GM19455 (cell line): ENCODE measurements around the gene IRF2.

Experiments used
- ATAC-seq: cut with Tn5 transposase; IDR thresholded peaks from one replicate; pipeline ENCODE4 v1.9.1; 2021; ENCODE audit not compliant: unreplicated experiment

Gene IRF2

DNA sequence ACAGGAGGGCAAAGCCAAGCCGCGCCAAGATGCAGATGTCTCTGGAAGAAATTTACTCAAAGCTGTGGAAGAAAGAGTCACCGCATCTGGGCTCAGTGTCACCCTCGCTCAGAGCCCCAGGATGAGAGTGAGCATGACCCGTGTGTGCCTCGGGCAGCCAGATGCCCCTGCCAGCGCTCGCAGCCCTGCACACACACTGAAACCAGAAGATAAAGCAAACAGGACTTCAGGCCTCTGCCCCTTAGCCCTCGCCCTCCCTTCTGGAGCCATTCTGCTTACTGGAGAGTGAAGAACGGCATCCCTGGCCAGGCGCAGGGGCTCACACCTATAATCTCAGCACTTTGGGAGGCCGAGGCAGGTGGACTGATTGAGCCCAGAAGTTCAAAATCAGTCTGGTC lies 103.0 kb downstream of the IRF2 start:
- no peak for ATAC-seq

DNA sequence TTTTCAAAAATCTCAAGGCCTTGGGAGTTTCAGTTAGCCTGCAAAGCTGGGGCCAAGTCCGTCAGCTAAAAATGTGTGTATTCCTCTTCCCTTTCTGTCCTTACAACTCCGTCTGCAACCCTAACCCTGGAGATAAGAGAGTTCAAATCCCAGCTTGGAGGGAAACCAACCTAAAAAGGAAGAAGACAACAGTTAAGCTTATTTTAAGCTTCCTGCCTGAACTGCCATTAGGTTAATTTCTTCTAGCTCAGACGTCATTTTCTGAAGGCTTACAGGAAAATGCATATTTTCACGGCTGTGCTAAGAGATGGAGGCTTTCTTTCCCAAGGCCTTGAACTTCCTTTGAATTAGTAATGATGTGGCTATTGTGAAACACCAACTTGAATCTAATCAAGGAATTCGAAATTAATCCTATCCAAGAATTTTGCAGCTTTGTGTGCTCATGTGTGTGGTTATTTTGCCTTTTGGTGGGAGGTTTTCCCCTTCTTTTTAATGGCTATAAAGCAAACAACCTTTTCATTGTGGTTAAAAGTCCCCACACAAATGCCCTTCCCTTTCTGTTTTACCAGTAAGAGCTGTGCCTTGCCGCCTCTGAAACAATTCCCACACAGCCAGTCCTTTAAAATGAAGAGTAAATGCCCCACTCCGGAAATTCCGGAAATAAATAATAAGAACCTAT lies 103.5 kb downstream of the IRF2 start:
- ATAC-seq = no peak

- no peak for ATAC-seq
Measured at GRCh38 chr4:184369871-184370270, 104.5 kb downstream of the IRF2 start.

- no peak for ATAC-seq
Measured at GRCh38 chr4:184368731-184369130, 105.6 kb downstream of the IRF2 start.

DNA sequence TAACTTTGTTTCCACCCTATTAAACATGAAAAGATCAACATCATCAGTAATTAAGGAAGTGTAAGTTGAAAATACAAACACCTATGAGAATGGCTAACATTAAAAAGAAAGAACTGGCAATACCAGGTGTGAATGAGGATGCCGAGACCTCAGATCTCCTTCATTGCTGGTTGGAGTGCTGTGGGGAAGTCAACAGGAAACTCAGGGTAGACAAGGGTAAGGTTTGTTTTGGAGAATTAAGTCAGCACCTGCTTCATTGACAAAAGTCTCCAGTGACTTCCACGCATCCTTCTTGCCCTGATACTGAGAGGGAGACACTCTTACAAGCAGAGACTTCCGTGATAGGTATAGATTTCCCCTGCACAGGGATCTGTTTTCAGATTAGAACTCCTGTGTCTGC lies 106.1 kb downstream of the IRF2 start:
- no peak for ATAC-seq

- ATAC-seq = no peak
Measured at GRCh38 chr4:184364100-184364921, 110.0 kb downstream of the IRF2 start.

- ATAC-seq = no peak
Measured at GRCh38 chr4:184363258-184363657, 111.1 kb downstream of the IRF2 start.

- ATAC-seq = no peak
Measured at GRCh38 chr4:184362396-184362795, 112.0 kb downstream of the IRF2 start.

- ATAC-seq = no peak
Measured at GRCh38 chr4:184361443-184361842, 112.9 kb downstream of the IRF2 start.

DNA sequence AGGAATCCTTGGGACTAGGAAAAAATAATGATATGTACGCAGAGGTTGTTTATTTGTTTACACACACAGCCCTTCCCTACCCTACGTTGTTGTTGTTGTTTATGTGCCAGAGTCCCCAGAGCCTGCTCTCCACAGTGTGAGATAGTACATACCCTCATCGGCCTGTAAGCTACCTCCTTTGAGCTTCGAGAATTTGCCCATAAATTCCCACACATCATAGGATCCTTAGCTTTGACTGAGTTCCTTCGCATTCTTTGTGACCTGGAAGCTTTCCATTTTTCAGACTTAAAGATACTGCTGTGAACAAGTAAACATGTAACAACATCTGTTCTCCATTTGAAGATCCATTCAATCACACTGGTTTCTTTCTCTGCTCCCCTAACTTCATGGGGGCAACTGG lies 114.5 kb downstream of the IRF2 start:
- no peak for ATAC-seq

- no peak for ATAC-seq
Measured at GRCh38 chr4:184358521-184359232, 115.7 kb downstream of the IRF2 start.

DNA sequence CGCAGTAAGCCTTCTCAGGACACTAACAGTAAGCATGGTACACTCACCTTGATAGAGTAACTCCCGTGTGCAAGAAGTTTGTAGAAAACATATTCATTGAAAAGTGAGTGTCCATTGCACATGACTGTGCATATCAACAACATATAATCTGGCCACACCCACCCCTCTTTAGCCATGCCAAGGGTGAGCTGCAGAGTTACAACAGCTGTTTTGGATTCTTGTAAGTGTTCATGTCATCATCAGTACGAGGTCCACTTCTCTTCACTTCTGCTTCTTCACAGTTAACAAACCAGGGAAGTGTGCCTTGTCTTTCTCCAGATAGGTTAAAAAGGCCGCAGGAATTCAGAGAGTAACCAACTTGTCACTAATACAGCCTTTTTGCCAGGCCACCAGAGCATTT lies 116.6 kb downstream of the IRF2 start:
- ATAC-seq = no peak

GRCh38 chr4:184357165-184357564 lies 117.2 kb downstream of the IRF2 start:
- ATAC-seq = no peak

- no peak for ATAC-seq
Measured at GRCh38 chr4:184356366-184356765, 118.0 kb downstream of the IRF2 start.

GRCh38 chr4:184355857-184356256 lies 118.5 kb downstream of the IRF2 start:
- ATAC-seq = no peak

- no peak for ATAC-seq
Measured at GRCh38 chr4:184355111-184355604, 119.2 kb downstream of the IRF2 start.

GRCh38 chr4:184352891-184353290 lies 121.5 kb downstream of the IRF2 start:
- no peak for ATAC-seq

GRCh38 chr4:184351560-184352451 lies 122.5 kb downstream of the IRF2 start:
- ATAC-seq = no peak

DNA sequence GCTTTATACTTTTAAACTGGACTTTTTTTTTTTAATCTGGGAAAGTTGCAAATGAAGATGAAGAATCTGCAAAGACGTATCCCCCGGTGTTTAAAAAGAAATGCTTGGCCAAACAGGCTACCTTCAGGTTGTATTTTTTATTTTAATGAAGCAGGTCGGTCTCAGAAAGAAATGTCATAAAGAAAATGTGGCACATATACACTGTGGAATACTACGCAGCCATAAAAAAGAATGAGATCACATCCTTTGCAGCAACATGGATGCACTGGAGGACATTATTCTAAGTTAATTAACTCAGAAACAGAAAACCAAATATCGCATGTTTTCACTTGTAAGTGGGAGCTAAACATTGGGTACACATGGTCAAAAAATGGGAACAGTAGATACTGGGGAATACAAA lies 123.4 kb downstream of the IRF2 start:
- no peak for ATAC-seq

GRCh38 chr4:184350213-184350817 lies 124.0 kb downstream of the IRF2 start:
- no peak for ATAC-seq
